Measurements from ENCODE around the gene EIF3B.
"Not testable (repeated sequence)": the region's sequence is repeated elsewhere in the genome, so short reads cannot be mapped to it uniquely, and the experiment has no call there.

EIF3B gene

GRCh38 chr7:2314209-2314955 lies 40.2 kb upstream of the EIF3B start, which contains the start of gene SNX8:
Gene SNX8, minus strand, starts transcription at chr7:2314441. Its CDS starts 20 bp downstream, at chr7:2314421.
- peak; percentile 99 for DNase-seq (ENCODE audit: low spot score)
- TF ChIP-seq CTCF (IDR thresholded peaks at IDR 0.05; ENCODE audit: extremely low read depth, missing control alignments): no peak

- DNase-seq (ENCODE audit: low spot score): not testable (repeated sequence)
Measured at GRCh38 chr7:2314956-2315530, 39.6 kb upstream of the EIF3B start.

GRCh38 chr7:2315787-2316186 lies 38.8 kb upstream of the EIF3B start:
- TF ChIP-seq CTCF (IDR thresholded peaks at IDR 0.05; ENCODE audit: extremely low read depth, missing control alignments): no peak
- no peak for DNase-seq (ENCODE audit: low spot score)

GRCh38 chr7:2316578-2316977 lies 38.0 kb upstream of the EIF3B start:
- no peak for DNase-seq (ENCODE audit: low spot score)
- TF ChIP-seq CTCF (IDR thresholded peaks at IDR 0.05; ENCODE audit: extremely low read depth, missing control alignments): no peak

- DNase-seq (ENCODE audit: low spot score): peak; percentile 3
- no peak for TF ChIP-seq CTCF (IDR thresholded peaks at IDR 0.05; ENCODE audit: extremely low read depth, missing control alignments)
Measured at GRCh38 chr7:2317556-2318293, 36.9 kb upstream of the EIF3B start.

GRCh38 chr7:2321020-2321419 lies 33.6 kb upstream of the EIF3B start:
- no peak for DNase-seq (ENCODE audit: low spot score)
- TF ChIP-seq CTCF (IDR thresholded peaks at IDR 0.05; ENCODE audit: extremely low read depth, missing control alignments): no peak

GRCh38 chr7:2325162-2325561 lies 29.5 kb upstream of the EIF3B start:
- no peak for TF ChIP-seq CTCF (IDR thresholded peaks at IDR 0.05; ENCODE audit: extremely low read depth, missing control alignments)

More at GRCh38 chr7:2325162-2325561, 29.5 kb upstream of the EIF3B start:
- no peak for DNase-seq (ENCODE audit: low spot score)

Data from GM20000 (cell line).